ENCODE results near the gene SSX4. TPM values are rescaled to one million over a fixed set of nuclear protein-coding genes. Genes with fewer than 3 reads are reported as not detected.
"Not testable (repeated sequence)": the region's sequence is repeated elsewhere in the genome, so short reads cannot be mapped to it uniquely, and the experiment has no call there.

Gene SSX4, protein sequence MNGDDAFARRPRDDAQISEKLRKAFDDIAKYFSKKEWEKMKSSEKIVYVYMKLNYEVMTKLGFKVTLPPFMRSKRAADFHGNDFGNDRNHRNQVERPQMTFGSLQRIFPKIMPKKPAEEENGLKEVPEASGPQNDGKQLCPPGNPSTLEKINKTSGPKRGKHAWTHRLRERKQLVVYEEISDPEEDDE
- total RNA-seq = not detected
- long read RNA-seq, donor 1 = 0 reads
- long read RNA-seq, donor 2 = 0 reads

GRCh38 chrX:48383239-48383638, at the start of gene SSX4:
Gene SSX4 (plus strand): TSS chrX:48383539. CDS start chrX:48384054, 515 bp downstream.
- intact Hi-C loops (cut with DNase I); DNase-seq (ENCODE audit: low spot score): not testable (repeated sequence)

GRCh38 chrX:48346059-48346458, 37.3 kb upstream of the SSX4 start:
- intact Hi-C loops (cut with DNase I); DNase-seq (ENCODE audit: low spot score): not testable (repeated sequence)

- DNase-seq (ENCODE audit: low spot score); intact Hi-C loops (cut with DNase I): not testable (repeated sequence)
Observed at GRCh38 chrX:48356315-48357094, 26.8 kb upstream of the SSX4 start, which contains the start of gene SSX3. Gene SSX3 (minus strand): TSS chrX:48356703. CDS start chrX:48355249, 1,454 bp downstream.

GRCh38 chrX:48357681-48358080, 25.7 kb upstream of the SSX4 start:
- DNase-seq (ENCODE audit: low spot score) = no peak
- intact Hi-C loops (cut with DNase I) = no loop called here

DNA sequence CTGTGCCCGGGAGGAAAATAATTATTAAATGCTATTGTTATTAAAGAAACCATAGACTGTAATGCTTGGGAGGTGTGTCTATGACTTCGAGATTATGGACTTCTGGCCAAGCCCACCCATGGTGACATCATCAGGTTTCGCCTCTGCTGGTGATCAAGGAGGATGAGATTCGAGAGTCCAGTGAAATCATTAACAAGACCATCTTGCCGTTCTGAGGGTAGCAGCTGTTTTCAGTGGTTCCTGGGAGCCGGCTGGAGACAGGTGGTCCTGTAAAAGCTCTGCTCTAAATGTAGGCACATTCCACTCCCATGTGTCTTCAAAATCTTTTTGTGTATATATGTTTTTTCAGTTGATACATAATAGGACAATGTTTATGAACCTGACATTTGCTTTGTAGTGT, 24.1 kb upstream of the SSX4 start:
- DNase-seq (ENCODE audit: low spot score); intact Hi-C loops (cut with DNase I): not testable (repeated sequence)

GRCh38 chrX:48367717-48368408, 15.5 kb upstream of the SSX4 start:
- DNase-seq (ENCODE audit: low spot score); intact Hi-C loops (cut with DNase I): not testable (repeated sequence)

- intact Hi-C loops (cut with DNase I); DNase-seq (ENCODE audit: low spot score): not testable (repeated sequence)
Observed at GRCh38 chrX:48370408-48370807, 12.9 kb upstream of the SSX4 start.

DNA sequence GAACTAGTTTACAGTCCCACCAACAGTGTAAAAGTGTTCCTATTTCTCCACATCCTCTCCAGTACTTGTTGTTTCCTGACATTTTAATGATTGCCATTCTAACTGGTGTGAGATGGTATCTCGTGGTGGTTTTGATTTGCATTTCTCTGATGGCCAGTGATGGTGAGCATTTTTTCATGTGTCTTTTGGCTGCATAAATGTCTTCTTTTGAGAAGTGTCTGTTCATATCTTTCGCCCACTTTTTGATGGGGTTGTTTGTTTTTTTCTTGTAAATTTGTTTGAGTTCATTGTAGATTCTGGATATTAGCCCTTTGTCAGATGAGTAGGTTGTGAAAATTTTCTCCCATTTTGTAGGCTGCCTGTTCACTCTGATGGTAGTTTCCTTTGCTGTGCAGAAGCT, 13.6 kb downstream of the SSX4 start:
- DNase-seq (ENCODE audit: low spot score); intact Hi-C loops (cut with DNase I): not testable (repeated sequence)

DNA sequence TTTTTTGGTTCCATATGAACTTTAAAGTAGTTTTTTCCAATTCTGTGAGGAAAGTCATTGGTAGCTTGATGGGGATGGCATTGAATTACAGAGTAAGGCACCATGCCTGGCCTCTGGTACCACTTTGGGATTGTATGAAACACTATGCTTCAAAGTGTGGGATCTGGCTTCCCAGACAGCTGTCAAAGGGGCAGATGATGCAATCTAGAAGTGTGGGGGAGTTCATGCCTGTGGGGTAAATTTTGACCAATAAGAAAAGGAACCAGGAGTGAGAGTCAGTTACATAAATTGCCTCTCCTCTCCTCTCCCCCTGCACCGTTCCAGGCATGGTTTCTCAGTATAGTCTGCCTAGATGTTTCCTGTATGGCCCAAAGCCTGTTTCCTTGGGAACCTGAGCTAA, 14.5 kb downstream of the SSX4 start:
- intact Hi-C loops (cut with DNase I) = not testable (repeated sequence)

GRCh38 chrX:48411860-48412259, 28.5 kb downstream of the SSX4 start, which contains the start of gene SSX4B:
Gene SSX4B (minus strand): TSS chrX:48411960. CDS start chrX:48411372, 588 bp downstream.
- DNase-seq (ENCODE audit: low spot score); intact Hi-C loops (cut with DNase I): not testable (repeated sequence)

More for the DNA sequence above, 14.5 kb downstream of the SSX4 start:
- not testable (repeated sequence) for DNase-seq (ENCODE audit: low spot score)

DNA sequence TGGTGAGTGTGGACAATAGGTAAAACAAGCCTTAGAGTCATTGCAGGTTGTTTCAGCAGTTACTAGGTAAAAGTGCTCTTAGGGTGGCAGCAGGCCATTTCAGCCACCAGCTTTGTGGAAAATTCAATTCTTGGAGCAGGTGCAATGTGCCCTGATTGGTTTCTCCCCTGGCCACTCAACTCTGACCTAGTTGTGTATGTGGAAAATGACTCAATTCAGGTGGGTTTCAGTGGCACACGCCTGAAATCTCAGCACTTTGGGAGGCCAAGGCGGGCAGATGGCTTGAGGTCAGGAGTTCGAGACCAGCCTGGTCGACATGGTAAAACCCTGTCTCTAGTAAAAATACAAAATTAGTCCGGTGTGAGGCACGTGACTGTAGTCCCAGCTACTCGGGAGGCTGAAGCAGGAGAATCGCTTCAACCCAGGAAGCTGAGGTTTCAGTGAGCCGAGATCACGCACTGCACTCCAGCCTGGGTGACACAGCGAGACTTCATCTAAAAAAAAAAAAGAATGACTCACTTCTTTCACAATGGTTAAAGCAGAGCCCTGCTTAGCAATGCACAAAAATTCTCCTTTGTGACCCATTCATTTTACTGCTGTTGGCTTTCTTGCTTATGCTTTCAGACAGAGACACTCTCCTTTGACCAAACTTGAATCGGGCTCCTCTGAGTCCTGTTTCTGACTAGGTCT, 43.8 kb downstream of the SSX4 start:
- DNase-seq (ENCODE audit: low spot score); intact Hi-C loops (cut with DNase I): not testable (repeated sequence)

- DNase-seq (ENCODE audit: low spot score); intact Hi-C loops (cut with DNase I): not testable (repeated sequence)
Observed at GRCh38 chrX:48429606-48430005, 46.3 kb downstream of the SSX4 start.

- intact Hi-C loops (cut with DNase I); DNase-seq (ENCODE audit: low spot score): not testable (repeated sequence)
Observed at GRCh38 chrX:48430166-48430565, 46.8 kb downstream of the SSX4 start.

DNA sequence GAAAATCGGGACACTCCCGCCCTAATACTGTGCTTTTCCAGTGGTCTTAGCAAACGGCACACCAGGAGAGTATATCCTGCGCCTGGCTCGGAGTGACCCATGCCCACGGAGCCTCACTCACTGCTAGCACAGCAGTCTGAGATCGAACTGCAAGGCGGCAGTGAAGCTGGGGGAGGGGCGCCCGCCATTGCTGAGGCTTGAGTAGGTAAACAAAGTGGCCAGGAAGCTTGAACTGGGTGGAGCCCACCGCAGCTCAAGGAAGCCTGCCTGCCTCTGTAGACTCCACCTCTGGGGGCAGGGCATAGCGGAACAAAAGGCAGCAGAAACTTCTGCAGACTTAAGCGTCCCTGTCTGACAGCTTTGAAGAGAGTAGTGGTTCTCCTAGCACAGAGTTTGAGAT, 50.4 kb downstream of the SSX4 start:
- DNase-seq (ENCODE audit: low spot score); intact Hi-C loops (cut with DNase I): not testable (repeated sequence)

Other genes with a start within 250 kb of the SSX4 start
- gene SSX5, start 186.7 kb upstream of the SSX4 start, total RNA-seq = not detected
- not detected for gene SSX1, start 128.1 kb upstream of the SSX4 start, total RNA-seq
- gene SSX3, start 26.8 kb upstream of the SSX4 start, total RNA-seq = not detected
- not detected for gene SSX4B, start 28.4 kb downstream of the SSX4 start, total RNA-seq
- 10 to 100 TPM in 1 of 2 donors, 1 to 10 TPM in 1; 9.2 to 11.2 TPM for gene SLC38A5, start 86.7 kb downstream of the SSX4 start, total RNA-seq
- 10 to 100 TPM; 30.3 to 37.2 TPM for gene FTSJ1, start 92.7 kb downstream of the SSX4 start, total RNA-seq
- gene PORCN, start 125.5 kb downstream of the SSX4 start, total RNA-seq = 10 to 100 TPM in 1 of 2 donors, 1 to 10 TPM in 1; 8.7 to 12.1 TPM
- gene EBP, start 138.3 kb downstream of the SSX4 start, total RNA-seq = 10 to 100 TPM; 15.0 to 22.1 TPM
- gene TBC1D25, start 156.2 kb downstream of the SSX4 start, total RNA-seq = 10 to 100 TPM; 13.0 to 15.0 TPM
- gene RBM3, start 190.9 kb downstream of the SSX4 start, total RNA-seq = 100 to 1,000 TPM; 246 to 280 TPM
- gene WDR13, start 214.0 kb downstream of the SSX4 start, total RNA-seq = 10 to 100 TPM; 83.5 to 87.4 TPM